HepG2 (cell line): Measurements from ENCODE around the gene LRRC73. TPM values are rescaled to one million over a fixed set of nuclear protein-coding genes. Genes with fewer than 3 reads are reported as not detected.

Experiments
- ARHGAP35 ChIP-seq: sonication (generic); formaldehyde crosslinking; IDR thresholded peaks from 2 replicates; pipeline ENCODE4 v1.9.0; 2022; ENCODE audit warnings: mild to moderate bottlenecking, inconsistent platforms, moderate library complexity, missing genetic modification reagents, borderline replicate concordance
- ATF3 ChIP-seq: sonication (generic); formaldehyde crosslinking; IDR thresholded peaks from 2 replicates; pipeline ENCODE4 v1.4.0; 2020; ENCODE audit warnings: missing genetic modification reagents
- CREB1 ChIP-seq, 2 experiments: fragments of 450-650 bp in 1 of 2; IDR thresholded peaks; 2 replicates each; pipeline ENCODE4 v1.6.1; 2016 to 2017; ENCODE audit warnings: control low read depth in 1 of 2, mild to moderate bottlenecking in 1 of 2, missing compliant biosample characterization in 1 of 2, missing genetic modification characterization in 1 of 2
- CTCF ChIP-seq: sonication (generic); formaldehyde crosslinking; IDR thresholded peaks from 2 replicates; pipeline ENCODE4 v1.5.0; 2020; ENCODE audit warnings: mild to moderate bottlenecking, missing genetic modification reagents, moderate library complexity
- EP300 ChIP-seq, 3 experiments: sonication (generic) in 1 of 3; formaldehyde crosslinking in 1 of 3; IDR thresholded peaks; 2 replicates each; pipeline versions ENCODE4 v1.5.1 to v1.6.1; 2011 to 2020; ENCODE audit warnings: low read depth in 2 of 3, low read length in 2 of 3, borderline replicate concordance in 1 of 3, improper control_type of control experiment in 1 of 3, mild to moderate bottlenecking in 1 of 3, missing genetic modification reagents in 1 of 3, moderate library complexity in 1 of 3
- FOXO1 ChIP-seq: sonication (generic); formaldehyde crosslinking; IDR thresholded peaks from 2 replicates; pipeline ENCODE4 v1.4.0; 2020; ENCODE audit warnings: missing genetic modification reagents
- FOXP1 ChIP-seq, 2 experiments: fragments of 450-650 bp in 1 of 2; IDR thresholded peaks; 2 replicates each; pipeline ENCODE4 v1.6.1; 2017 to 2018; ENCODE audit warnings: antibody characterized with exemption in 1 of 2
- FOXP4 ChIP-seq: sonication (generic); formaldehyde crosslinking; IDR thresholded peaks from 2 replicates; pipeline ENCODE4 v1.4.0; 2020; ENCODE audit warnings: missing genetic modification reagents
- GPBP1L1 ChIP-seq: sonication (generic); formaldehyde crosslinking; IDR thresholded peaks from 2 replicates; pipeline ENCODE4 v1.5.0; 2020; ENCODE audit warnings: mild to moderate bottlenecking, missing genetic modification reagents
- HNRNPK ChIP-seq: fragments of 200-400 bp; formaldehyde crosslinking; IDR thresholded peaks from 2 replicates; pipeline ENCODE4 v1.6.1; 2018; ENCODE audit warnings: low read length, low read depth, moderate library complexity, mild to moderate bottlenecking; ENCODE audit not compliant: poor library complexity, severe bottlenecking
- HNRNPL ChIP-seq: fragments of 200-400 bp; formaldehyde crosslinking; IDR thresholded peaks from 2 replicates; pipeline ENCODE4 v1.6.1; 2017; ENCODE audit warnings: mild to moderate bottlenecking, low read depth, low read length
- KDM1A ChIP-seq: IDR thresholded peaks from 2 replicates; pipeline ENCODE4 v1.6.1; 2016; ENCODE audit warnings: missing compliant biosample characterization
- SATB2 ChIP-seq: sonication (generic); formaldehyde crosslinking; IDR thresholded peaks from 2 replicates; pipeline ENCODE4 v1.5.0; 2020; ENCODE audit warnings: missing genetic modification reagents
- SIN3B ChIP-seq: fragments of 150-350 bp; IDR thresholded peaks from 2 replicates; pipeline ENCODE4 v1.6.1; 2014; ENCODE audit warnings: low read length
- ZFP36 ChIP-seq: fragments of 150-350 bp; IDR thresholded peaks from 2 replicates; pipeline ENCODE4 v1.6.1; 2018; ENCODE audit warnings: borderline replicate concordance, low read length, low read depth; ENCODE audit not compliant: partially characterized antibody
- ZFP82 ChIP-seq: sonication (generic); formaldehyde crosslinking; IDR thresholded peaks from 2 replicates; pipeline ENCODE4 v1.5.1; 2020; ENCODE audit warnings: mild to moderate bottlenecking, missing genetic modification reagents, borderline replicate concordance
- ZNF264 ChIP-seq: sonication (generic); formaldehyde crosslinking; IDR thresholded peaks from 2 replicates; pipeline ENCODE4 v1.4.0; 2020; ENCODE audit warnings: missing genetic modification reagents
- ZNF296 ChIP-seq: sonication (generic); formaldehyde crosslinking; conservative IDR thresholded peaks from 2 replicates; pipeline ENCODE4 v1.5.0; 2020; ENCODE audit warnings: mild to moderate bottlenecking, missing genetic modification reagents
- ZNF362 ChIP-seq: sonication (generic); formaldehyde crosslinking; IDR thresholded peaks from 2 replicates; pipeline ENCODE4 v1.4.0; 2020; ENCODE audit warnings: missing genetic modification reagents, mild to moderate bottlenecking, borderline replicate concordance
- ZNF496 ChIP-seq: sonication (generic); formaldehyde crosslinking; IDR thresholded peaks from 2 replicates; pipeline ENCODE4 v1.8.1; 2023; ENCODE audit warnings: mild to moderate bottlenecking, moderate library complexity, missing genetic modification reagents; ENCODE audit not compliant: insufficient replicate concordance
- ZNF550 ChIP-seq: sonication (generic); formaldehyde crosslinking; IDR thresholded peaks from 2 replicates; pipeline ENCODE4 v1.4.0; 2020; ENCODE audit warnings: mild to moderate bottlenecking, missing genetic modification reagents, borderline replicate concordance
- ZNF720 ChIP-seq: sonication (generic); formaldehyde crosslinking; IDR thresholded peaks from 2 replicates; pipeline ENCODE4 v1.4.0; 2020; ENCODE audit warnings: missing genetic modification reagents
- ZNF775 ChIP-seq: sonication (generic); formaldehyde crosslinking; IDR thresholded peaks from 2 replicates; pipeline ENCODE4 v1.4.0; 2020; ENCODE audit warnings: missing genetic modification reagents, mild to moderate bottlenecking, moderate library complexity, borderline replicate concordance
- polyA plus RNA-seq, 8 experiments: library from polyadenylated mRNA; depleted of rRNA in 3 of 8; stranded (reverse) in 7 of 8; unstranded in 1 of 8; fragments of >200 nt; fragmentation: Illumina TruSeq in 4 of 8; extraction: Trizol in 4 of 8; gene quantifications; 2 replicates each; pipeline versions ENCODE4 v1.2.1 to v1.2.3, GENCODE V29; 2011 to 2016; ENCODE audit warnings: low read depth in 4 of 8, missing spikeins in 1 of 8, mixed read lengths in 1 of 8; ENCODE audit not compliant: insufficient read depth in 1 of 8
- total RNA-seq, 5 experiments: library from RNA; depleted of rRNA; stranded (reverse); fragments of >200 nt; fragmentation: Illumina TruSeq; extraction: Trizol; gene quantifications; 2 replicates each; pipeline ENCODE4 v1.2.3, GENCODE V29; 2016; ENCODE audit warnings: low read depth in 1 of 5

The LRRC73 gene
- total and polyA plus RNA-seq, 2 of the 13 experiments (the other 11 are each of a cell fraction or from before 2014, with no cell fraction given) = 0.11 to 0.12 TPM

- TF ChIP-seq ZNF775 (0 out of 2 replicates have a peak, but pooled peaks have one; percentile 52), ZNF296 (CRISPR knock-in tag) (no peak), ZNF720 (no peak), CTCF (CRISPR knock-in tag) (no peak), ZNF496 (no peak), ZNF362 (CRISPR knock-in tag) (no peak), SATB2 (no peak), EP300 (IDR thresholded peaks at IDR 0.05; ENCODE audit: low read depth in 2 of 2, low read length in 2 of 2) (peak in 1 of 2 experiments; percentile 90; a peak in 2 of 4 replicates), EP300 (CRISPR knock-in tag; IDR thresholded peaks at IDR 0.05; ENCODE audit: borderline replicate concordance) (no peak; the same call in 1 of the 2 replicates), HNRNPK (no peak), FOXO1 (no peak; the same call in 1 of the 2 replicates), CREB1 (IDR thresholded peaks at IDR 0.05) (no peak), CREB1 (CRISPR knock-in tag; IDR thresholded peaks at IDR 0.05) (no peak), ZNF550 (no peak), ZFP82 (CRISPR knock-in tag) (no peak), HNRNPL (no peak), KDM1A (peak; percentile 53; the same call in 1 of the 2 replicates), ZNF264 (peak; percentile 99), SIN3B (no peak), GPBP1L1 (CRISPR knock-in tag) (no peak), ZFP36 (no peak), FOXP1 (IDR thresholded peaks at IDR 0.05) (no peak), FOXP1 (CRISPR knock-in tag; IDR thresholded peaks at IDR 0.05) (peak; percentile 59; the same call in 1 of the 2 replicates), ATF3 (no peak), ARHGAP35 (CRISPR knock-in tag) (no peak), FOXP4 (CRISPR knock-in tag) (peak; percentile 86)
Measured at GRCh38 chr6:43490523-43490939, 19.6 kb downstream of the LRRC73 start (continued).
